ENCODE measurements around the gene SLC22A6. TPM values are rescaled to one million over a fixed set of nuclear protein-coding genes. Genes with fewer than 3 reads are reported as not detected.

SLC22A6 gene
- polyA plus RNA-seq, 2 of the 4 experiments (the other 2 are of a cell fraction) = not detected

DNA sequence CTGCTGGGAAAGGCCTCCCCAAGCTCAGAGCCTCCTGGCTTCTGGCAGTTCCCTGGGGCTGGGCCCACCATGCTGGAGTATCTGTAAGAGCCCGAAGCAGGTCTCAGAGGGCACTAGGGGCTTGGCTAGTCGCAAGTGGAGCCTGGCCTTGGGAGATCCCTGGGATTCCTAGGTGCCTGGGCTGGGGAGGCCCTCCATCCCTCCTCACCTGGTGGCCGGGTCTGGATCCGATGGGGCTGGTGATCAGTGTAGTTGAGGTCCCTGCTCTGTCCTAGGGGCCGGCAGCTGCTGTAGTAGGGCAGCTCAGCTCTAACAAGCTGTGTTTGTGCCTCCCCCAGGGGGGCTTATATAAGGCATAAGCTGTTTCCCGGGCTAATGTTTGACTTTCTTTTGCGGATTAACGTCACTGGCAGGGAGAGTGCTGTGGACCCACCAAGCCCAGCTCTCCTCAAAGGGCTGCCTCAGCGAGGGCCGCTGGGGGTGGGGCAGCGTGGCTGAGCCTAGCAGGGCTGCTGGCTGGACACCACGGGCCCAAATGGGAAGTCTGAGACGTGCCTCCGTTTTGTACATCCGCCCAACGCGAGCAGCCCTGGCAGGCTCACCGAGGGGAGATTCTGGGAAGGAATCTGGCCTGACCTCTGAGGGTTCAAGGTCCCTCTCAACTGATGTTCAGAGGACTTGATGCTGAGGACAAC lies 30.9 kb upstream of the SLC22A6 start, which contains the start of gene SLC22A8:
TSS of gene SLC22A8 (minus strand) at position 321 of the 695 bp plus-strand sequence. CDS start 883 bp downstream, outside the sequence.
- POLR2A ChIA-PET = no interaction called here

GRCh38 chr11:63014408-63015055 lies 29.8 kb upstream of the SLC22A6 start:
- DNase-seq (ENCODE audit: low read depth in 1 of 2, low spot score in 1 of 2) (no peak), FAIRE-seq (no peak), ATAC-seq (no peak)
- Histone ChIP-seq H3K4me2 (no peak overlapping the region), H3K27ac (no peak overlapping the region), H3K4me3 (no peak overlapping the region), H3K4me1 (no peaks in the 10 kb centered on the region), H3K9me3 (no peaks in the 10 kb centered on the region)
- ChIA-PET CTCF (interaction anchor here (1.0 to 2.9 kb wide), 3 partner anchors 9 to 108 kb away, joined by 3 to 16 read pairs (median 7); no protein-coding TSS in a partner anchor), POLR2A (no interaction called here)
- TF ChIP-seq NPAS2 (CRISPR knock-in tag; IDR thresholded peaks at IDR 0.05; ENCODE audit: borderline replicate concordance) = no peak
- no peak for TF ChIP-seq PHF8 (IDR thresholded peaks at IDR 0.05; ENCODE audit: borderline replicate concordance, low read depth)
- TF ChIP-seq RCOR1 (IDR thresholded peaks at IDR 0.05; ENCODE audit: low read depth, low read length) = no peak
- no peak for TF ChIP-seq FOSL2 (IDR thresholded peaks at IDR 0.05)
- no peak for TF ChIP-seq FOSL2 (CRISPR knock-in tag; IDR thresholded peaks at IDR 0.05)
- no peak for TF ChIP-seq POLR2A (IDR thresholded peaks at IDR 0.05; ENCODE audit: low read length)
- no peak for TF ChIP-seq EP300 (IDR thresholded peaks at IDR 0.05)
- TF ChIP-seq, protein P1, sequence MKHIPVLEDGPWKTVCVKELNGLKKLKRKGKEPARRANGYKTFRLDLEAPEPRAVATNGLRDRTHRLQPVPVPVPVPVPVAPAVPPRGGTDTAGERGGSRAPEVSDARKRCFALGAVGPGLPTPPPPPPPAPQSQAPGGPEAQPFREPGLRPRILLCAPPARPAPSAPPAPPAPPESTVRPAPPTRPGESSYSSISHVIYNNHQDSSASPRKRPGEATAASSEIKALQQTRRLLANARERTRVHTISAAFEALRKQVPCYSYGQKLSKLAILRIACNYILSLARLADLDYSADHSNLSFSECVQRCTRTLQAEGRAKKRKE (CRISPR knock-in tag; IDR thresholded peaks at IDR 0.05; ENCODE audit: low read depth) = no peak
- WGBS (ENCODE audit: missing lambda C conversion rate) = 64% methylated on average over 9 of the region's 13 CpGs

More for the DNA sequence above, 30.9 kb upstream of the SLC22A6 start, which contains the start of gene SLC22A8:
- Histone ChIP-seq H3K9me3 (no peaks in the 10 kb centered on the region), H3K27ac (no peak within 1 kb of the TSS), H3K4me1 (no peaks in the 10 kb centered on the region), H3K4me2 (no peak within 1 kb of the TSS), H3K4me3 (no peak within 1 kb of the TSS)
- TF ChIP-seq POLR2AphosphoS2 (conservative IDR thresholded peaks at IDR 0.05; ENCODE audit: low read length) (no peak), HEYL (CRISPR knock-in tag; IDR thresholded peaks at IDR 0.05) (no peak), NFE2L2 (conservative IDR thresholded peaks at IDR 0.05; ENCODE audit: low read length) (no peak), NPAS2 (CRISPR knock-in tag; IDR thresholded peaks at IDR 0.05; ENCODE audit: borderline replicate concordance) (no peak), FOSL2 (IDR thresholded peaks at IDR 0.05) (no peak), FOSL2 (CRISPR knock-in tag; IDR thresholded peaks at IDR 0.05) (no peak), PHF8 (IDR thresholded peaks at IDR 0.05; ENCODE audit: borderline replicate concordance, low read depth) (no peak), PBX3 (IDR thresholded peaks at IDR 0.05) (no peak), MYC (IDR thresholded peaks at IDR 0.05; ENCODE audit: borderline replicate concordance, low read length) (no peak), FOSB (CRISPR knock-in tag; IDR thresholded peaks at IDR 0.05) (no peak), GATA3 (IDR thresholded peaks at IDR 0.05; ENCODE audit: borderline replicate concordance) (no peak), MAX (IDR thresholded peaks at IDR 0.05) (no peak), EP300 (IDR thresholded peaks at IDR 0.05) (no peak)
- TF ChIP-seq, protein P2, sequence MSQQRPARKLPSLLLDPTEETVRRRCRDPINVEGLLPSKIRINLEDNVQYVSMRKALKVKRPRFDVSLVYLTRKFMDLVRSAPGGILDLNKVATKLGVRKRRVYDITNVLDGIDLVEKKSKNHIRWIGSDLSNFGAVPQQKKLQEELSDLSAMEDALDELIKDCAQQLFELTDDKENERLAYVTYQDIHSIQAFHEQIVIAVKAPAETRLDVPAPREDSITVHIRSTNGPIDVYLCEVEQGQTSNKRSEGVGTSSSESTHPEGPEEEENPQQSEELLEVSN (IDR thresholded peaks at IDR 0.05; ENCODE audit: borderline replicate concordance, low read depth) = no peak
- no peak for DNase-seq (ENCODE audit: low read depth in 1 of 2, low spot score in 1 of 2)
- no peak for ATAC-seq
- FAIRE-seq = no peak
- CTCF ChIA-PET = interaction anchor here (0.6 to 2.9 kb wide), 4 partner anchors 8 to 497 kb away, joined by 3 to 16 read pairs (median 5); no protein-coding TSS in a partner anchor
- 62% methylated on average over 17 of the region's 18 CpGs for WGBS (ENCODE audit: missing lambda C conversion rate)

DNA sequence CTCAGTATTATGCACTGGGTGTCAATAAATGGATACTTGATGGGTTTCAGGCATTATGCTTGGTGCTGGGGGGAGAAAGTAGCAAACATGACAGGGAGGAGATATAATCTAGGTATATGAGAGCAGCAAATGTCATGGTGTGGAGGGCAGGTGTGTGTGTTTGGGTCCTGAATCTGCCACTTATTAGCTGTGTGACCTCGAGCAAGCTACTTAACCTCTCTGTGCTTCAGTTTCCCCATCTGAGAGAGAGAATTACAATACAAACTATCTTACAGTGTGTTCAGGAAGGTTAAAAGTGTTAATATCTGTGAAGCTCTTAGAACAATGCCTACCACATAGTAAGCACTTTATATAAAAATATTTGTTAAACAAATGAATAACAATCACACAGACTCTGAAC lies 28.1 kb upstream of the SLC22A6 start:
- WGBS (ENCODE audit: missing lambda C conversion rate) = 5% methylated on average over 1 of the region's 1 CpG
- no peaks in the 10 kb centered on the region for H3K9me3 ChIP-seq
- ChIA-PET POLR2A (no interaction called here), CTCF (interaction anchor here (1.0 to 7.1 kb wide), 4 partner anchors 10 to 106 kb away, joined by 4 to 64 read pairs (median 11); no protein-coding TSS in a partner anchor)
- no peak overlapping the region for H3K27ac ChIP-seq
- DNase-seq (ENCODE audit: low read depth in 1 of 2, low spot score in 1 of 2) (no peak), FAIRE-seq (no peak), ATAC-seq (no peak)
- H3K4me1 ChIP-seq = no peaks in the 10 kb centered on the region
- no peak overlapping the region for H3K4me2 ChIP-seq
- no peak for TF ChIP-seq POLR2A (IDR thresholded peaks at IDR 0.05; ENCODE audit: low read length)
- no peak overlapping the region for H3K4me3 ChIP-seq

Data from A549 (cell line).